GM12874 (cell line): ENCODE data around the gene TRMT6.

Source experiments
- TF ChIP-seq, protein P1 (sequence below): IDR thresholded peaks from 2 replicates; pipeline ENCODE4 v1.5.1; 2011; ENCODE audit warnings: low read depth, mild to moderate bottlenecking, control low read depth, low read length, moderate library complexity; ENCODE audit not compliant: insufficient read depth

The TRMT6 gene

DNA sequence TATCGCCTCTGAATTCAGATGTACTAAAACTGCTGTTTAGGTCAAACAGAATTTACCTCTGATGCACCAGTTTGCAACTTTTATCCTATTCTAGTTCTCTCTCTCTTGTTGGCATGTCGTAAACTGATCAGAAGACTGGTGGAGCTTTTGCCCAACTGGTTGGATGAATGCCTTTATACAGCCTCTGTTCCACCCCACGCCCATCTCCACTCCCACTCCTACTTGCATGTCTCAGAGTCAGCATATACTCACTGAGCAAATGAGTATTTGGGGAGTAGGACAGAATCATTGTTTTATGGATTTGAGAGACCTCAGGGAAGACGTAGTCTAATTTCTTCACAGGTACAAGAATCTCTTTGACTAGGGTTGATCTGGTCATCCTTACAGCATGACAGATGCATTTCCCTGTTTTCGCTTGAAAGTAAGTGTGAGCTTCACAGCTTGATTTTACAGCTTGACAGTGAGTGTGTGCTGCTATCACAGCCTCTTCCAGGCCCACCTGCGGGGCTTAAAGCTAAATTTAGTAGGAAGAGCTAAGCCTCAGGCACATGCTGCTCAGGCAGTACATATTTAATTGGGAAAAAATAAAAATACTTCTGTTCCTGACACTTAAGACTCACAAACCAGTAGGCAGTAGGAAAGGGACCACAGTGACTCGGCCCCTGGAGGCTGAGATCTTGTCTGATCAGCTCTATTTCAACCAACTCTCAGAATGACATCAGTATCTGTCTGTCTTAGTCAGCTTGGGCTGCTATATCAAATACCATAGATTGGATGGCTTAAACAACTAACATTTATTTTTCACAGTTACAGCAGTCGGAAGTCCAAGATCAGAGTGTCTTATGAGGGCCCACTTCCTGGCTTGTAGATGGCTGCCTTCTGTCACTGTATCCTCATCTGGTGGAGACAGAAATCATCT is 30.4 kb downstream of the TRMT6 start:
- TF ChIP-seq, protein P1, sequence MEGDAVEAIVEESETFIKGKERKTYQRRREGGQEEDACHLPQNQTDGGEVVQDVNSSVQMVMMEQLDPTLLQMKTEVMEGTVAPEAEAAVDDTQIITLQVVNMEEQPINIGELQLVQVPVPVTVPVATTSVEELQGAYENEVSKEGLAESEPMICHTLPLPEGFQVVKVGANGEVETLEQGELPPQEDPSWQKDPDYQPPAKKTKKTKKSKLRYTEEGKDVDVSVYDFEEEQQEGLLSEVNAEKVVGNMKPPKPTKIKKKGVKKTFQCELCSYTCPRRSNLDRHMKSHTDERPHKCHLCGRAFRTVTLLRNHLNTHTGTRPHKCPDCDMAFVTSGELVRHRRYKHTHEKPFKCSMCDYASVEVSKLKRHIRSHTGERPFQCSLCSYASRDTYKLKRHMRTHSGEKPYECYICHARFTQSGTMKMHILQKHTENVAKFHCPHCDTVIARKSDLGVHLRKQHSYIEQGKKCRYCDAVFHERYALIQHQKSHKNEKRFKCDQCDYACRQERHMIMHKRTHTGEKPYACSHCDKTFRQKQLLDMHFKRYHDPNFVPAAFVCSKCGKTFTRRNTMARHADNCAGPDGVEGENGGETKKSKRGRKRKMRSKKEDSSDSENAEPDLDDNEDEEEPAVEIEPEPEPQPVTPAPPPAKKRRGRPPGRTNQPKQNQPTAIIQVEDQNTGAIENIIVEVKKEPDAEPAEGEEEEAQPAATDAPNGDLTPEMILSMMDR: no peak

DNA sequence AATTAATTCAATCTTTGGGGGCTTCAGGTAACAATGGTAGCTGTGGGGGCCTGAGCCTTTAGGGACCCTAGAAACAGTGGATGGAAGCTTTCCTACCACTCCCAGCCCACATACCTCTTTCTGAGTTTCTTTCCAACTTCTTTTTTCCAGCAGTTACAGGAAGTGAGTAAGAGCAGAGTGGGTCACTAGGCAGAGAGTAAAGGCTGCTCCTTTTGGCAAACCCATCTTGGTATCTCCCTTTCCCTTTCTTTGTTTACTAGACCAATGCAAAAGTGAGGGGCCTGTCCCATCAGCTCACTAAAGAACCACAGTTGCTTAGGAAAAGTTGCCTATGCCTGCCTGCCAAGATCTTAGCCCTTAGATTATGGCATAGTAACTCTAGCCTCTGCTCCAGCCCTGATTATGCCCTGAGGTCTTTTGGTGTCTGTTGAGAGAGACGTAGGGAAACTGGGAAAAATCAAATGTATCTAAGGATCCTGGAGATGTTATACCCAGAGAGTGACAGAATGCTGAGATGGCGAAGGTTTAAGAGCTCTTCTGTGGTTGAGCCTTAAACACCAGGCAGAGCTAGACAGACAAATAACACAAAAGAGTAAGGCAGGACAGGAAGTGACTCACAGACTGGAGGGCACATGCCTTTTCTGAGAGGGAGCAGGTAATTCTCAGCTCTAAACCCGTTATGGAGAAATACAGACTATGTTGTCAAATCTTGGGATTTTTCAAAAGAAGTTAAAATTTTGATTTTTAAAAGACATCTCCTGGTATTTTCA is 31.3 kb downstream of the TRMT6 start:
- TF ChIP-seq, protein P1: no peak

DNA sequence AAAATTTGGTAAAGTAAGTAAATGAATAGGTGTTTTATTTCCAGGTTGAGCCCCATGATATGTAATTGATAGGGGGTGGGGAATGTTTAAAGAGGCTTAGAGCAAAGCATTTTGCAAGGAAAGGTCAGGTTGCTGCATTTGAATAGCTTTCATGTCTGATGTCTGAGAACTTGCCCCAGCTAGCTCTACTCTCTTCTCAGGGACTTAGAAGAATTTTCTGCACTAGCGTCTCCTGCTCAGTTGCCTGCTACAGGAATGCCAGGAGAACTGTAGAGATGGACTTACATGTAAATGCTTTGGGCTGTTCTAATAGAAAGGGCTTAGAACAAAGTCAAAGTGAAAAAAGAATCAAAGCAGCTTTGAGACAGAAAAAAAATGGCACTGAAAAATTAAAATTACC is 35.5 kb downstream of the TRMT6 start:
- TF ChIP-seq, protein P1: no peak

DNA sequence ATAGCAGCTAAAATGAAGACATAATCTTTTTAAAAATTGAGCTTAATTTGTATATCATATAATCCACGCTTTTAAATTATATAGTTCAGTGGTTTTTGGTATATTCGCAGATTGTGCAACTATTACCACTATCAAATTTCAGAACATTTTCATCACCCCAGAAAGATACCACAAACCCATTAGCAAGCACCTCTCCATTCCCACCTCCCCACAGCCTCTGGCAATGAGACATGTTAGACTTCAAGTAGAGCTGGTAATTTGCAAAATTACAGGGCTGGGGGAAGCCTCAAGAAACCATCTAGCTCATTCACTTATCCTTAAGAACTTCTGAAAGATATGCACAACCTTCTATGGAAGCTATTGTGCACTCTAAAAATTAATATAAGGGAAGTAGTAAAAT is 37.2 kb downstream of the TRMT6 start:
- TF ChIP-seq, protein P1: no peak

DNA sequence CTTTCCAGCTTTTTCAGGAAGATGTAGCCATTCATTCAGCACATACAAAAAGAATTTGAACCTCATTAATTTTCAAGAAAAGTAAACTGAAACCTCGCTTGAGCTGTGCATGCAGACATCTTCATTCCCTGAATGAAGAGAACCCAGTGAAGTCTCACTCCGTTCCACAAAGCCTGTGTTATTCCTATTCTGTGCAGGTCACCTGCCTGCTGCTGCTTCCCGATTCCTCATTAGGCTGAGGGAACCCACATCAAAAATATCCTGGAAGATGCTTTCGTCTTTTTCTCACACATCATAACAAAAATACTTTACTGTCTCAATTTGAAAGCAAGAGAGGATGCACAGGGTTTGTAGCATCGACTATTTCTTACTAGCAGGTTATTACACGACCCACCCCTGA is 40.1 kb downstream of the TRMT6 start:
- TF ChIP-seq, protein P1: no peak

DNA sequence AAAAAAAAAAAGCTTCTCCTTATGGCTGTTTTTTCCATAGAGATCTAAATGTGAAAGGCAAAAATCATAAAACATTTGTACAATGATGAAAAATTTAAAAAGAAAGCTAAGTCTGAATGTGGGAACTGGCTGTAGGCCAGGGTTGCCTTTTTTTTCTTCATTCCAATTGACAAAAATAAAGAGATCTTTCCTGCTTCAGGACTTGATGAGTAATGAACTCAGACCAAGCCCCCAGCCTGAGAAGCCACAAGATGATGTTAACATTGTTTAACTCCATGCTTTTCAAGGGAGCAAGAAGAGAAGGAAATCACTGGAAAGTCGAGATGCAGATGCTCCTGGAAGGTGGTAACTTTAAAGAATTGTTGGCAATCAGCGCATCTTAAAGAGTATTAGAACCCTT is 41.4 kb downstream of the TRMT6 start:
- TF ChIP-seq, protein P1: no peak

DNA sequence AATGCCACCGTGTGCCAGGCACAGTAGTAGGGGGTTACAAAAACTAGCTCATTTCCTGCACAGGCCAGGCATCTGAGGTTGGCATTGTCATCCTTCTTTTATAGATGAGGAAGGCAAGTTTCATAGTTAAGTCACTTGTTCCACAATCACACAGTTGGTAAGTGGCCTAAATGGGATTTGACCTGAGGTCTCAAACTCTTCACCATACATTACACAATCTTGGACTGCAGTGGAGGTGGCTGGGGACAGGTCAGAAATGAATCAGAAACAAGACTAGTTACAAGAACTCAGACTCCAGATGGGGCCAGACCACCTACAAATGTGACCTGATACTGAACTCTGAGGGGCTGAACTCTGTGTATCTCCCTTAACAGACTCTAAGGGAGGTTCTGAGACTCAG is 49.4 kb downstream of the TRMT6 start:
- TF ChIP-seq, protein P1: no peak
